ENCODE results near the gene BPHL.

GRCh38 chr6:3138341-3138740, 19.8 kb downstream of the BPHL start:
- TF ChIP-seq CTCF (IDR thresholded peaks at IDR 0.05; ENCODE audit: low read depth, low read length) (no peak), EZH2phosphoT487 (IDR thresholded peaks at IDR 0.05; ENCODE audit: low read depth) (no peak)
